22Rv1 (cell line): Measurements from ENCODE around the gene STK10.

Source experiments
- H3K27ac ChIP-seq: fragments of 450-650 bp; 2 replicates; pipeline ENCODE4 v1.5.1; 2017
- CTCF ChIP-seq: fragments of 450-650 bp; IDR thresholded peaks from 2 replicates; pipeline ENCODE4 v1.5.1; 2017; ENCODE audit warnings: mild to moderate bottlenecking
- ZFX ChIP-seq: fragments of 450-650 bp; IDR thresholded peaks from 2 replicates; pipeline ENCODE4 v1.6.1; 2017; ENCODE audit warnings: antibody characterized with exemption, borderline replicate concordance

Gene STK10

DNA sequence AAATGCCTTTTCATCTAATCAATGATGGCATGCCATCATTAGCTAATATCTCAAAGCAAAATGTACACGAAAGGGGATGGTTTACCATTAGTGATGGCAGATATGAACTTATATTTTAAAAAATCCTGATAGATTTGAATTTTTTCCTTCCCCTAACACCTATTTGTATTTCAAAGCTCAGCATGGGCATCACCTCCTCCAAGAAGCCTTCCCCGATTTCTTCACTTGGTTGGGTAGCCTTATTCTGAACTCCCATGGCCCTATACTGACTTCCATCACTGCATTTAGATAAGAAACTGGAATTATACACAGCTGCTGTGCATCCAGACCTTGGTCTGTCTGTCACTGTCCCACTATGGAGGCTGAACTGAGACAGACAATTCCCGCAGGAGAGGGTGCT, 132.0 kb downstream of the STK10 start:
- no peak overlapping the region for H3K27ac ChIP-seq
- TF ChIP-seq ZFX = no peak
- TF ChIP-seq CTCF = no peak

DNA sequence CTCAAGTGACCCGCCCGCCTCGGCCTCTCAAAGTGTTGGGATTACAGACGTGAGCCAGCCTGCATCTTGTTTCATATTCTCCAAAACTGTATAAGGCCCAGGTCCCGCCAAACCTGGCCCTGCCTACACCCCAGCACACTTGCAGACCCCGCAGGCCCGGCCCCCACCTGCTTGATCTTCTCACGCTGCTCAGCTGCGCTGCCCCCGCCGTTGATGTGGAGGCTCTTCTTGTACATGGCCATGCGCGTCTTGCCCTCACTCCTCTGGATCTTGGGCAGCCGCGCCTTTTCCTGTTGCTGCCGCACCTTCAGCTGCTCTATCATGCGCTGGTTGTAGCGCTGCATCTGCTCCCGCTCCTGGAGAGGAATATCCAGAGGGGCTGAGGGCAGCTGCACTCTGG, 132.6 kb downstream of the STK10 start:
- H3K27ac ChIP-seq = no peak overlapping the region
- TF ChIP-seq CTCF (no peak), ZFX (no peak)

DNA sequence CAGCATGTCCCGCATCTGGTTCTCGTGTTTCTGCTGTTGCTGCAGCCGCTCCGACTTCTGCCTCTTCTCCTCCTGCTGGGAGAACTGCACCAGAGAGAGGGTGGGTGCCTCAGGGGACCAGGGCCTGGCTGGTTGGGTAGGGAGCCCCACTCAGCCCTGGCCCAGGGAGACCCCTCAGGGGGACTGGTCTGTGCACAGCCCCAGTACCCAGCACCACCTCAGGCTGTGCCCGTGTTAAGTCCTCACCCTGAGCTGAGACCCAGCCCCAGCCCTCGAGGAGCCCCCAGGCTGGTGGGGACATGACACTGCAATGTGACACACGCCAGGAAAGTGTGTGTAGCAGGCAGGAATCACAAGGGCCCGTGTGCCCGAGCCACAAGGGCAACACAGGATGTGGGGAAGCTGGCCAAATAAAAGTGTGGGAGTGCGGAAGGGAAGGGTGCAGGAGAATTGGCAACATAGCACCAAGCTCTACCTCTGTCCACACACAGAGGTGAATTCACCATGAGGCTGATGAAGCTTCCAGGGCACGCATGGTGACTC, 133.3 kb downstream of the STK10 start:
- TF ChIP-seq ZFX (no peak), CTCF (no peak)

DNA sequence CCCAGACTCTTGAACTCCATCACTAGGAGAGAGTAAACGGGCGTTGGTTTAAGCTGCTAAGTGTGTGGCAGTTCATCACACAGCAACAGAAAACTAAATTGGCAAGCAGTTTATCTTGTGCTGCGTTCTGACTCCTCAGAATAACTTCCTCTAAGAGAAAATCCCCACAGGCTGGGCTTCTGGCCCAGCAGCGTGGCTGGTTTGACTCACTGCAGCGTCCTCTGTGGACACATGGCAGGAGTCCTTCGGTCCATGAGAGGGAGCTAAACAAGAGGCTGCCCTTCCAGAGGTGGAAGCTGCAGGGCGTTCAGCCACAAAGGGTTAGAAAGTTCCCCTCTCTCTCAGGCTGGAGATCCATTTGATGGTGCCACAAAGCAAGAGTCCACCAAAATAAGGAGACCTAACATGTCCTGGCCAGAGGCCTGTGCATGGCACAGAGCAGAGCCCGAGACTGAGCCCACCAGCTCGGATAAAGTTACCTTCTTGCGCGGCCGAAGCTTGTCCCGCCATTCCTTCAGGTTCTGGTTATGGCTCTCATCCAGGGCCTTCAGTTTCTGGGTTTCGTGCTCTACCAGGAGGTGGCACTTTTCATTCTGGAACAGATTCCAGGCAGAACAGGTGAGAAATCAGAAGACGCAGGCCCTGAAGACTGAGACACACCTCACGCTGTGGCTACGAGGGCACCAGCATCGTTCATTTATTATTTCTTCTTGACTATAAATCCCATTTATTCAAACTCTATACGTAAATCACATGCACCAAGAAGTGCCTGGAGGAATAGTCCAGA, 135.4 kb downstream of the STK10 start:
- H3K27ac ChIP-seq = no peak overlapping the region
- TF ChIP-seq ZFX = no peak
- TF ChIP-seq CTCF = no peak

More for the DNA sequence above, 133.3 kb downstream of the STK10 start:
- no peak overlapping the region for H3K27ac ChIP-seq

DNA sequence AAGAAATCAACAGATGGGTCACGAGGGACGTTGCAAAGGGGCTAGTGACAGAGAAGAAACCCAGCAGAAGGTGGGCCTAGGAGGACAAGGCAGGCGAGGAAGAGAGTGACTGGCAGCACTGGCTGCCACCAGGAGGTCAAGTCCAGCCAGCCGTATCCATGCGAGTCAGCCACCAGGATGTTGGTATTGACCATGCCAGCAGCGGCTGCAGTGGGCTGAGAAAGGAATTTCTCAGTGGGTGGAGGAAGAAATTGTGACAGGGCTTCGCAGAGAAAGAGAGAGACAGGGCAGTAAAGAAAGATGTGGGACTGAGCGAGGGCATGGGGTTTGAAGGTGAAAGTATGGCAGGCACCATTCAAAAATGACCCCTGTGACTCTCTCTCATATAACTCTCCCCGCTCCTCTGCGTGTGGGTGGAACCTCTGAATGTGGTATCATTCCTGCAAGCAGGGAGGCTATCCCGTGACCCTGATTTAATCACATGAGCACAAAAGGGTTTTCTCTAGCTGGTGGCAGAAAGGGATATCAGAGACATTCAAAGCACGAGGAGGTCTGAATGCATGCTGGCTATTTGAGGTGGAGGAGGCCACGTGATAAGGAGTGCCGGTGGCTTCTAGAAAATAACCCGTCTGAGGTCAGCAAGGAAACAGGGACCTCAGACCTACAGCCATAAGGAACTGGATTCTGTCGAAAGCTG, 136.2 kb downstream of the STK10 start:
- no peak overlapping the region for H3K27ac ChIP-seq
- TF ChIP-seq CTCF (no peak), ZFX (no peak)

- H3K27ac ChIP-seq = no peak overlapping the region
- TF ChIP-seq ZFX = no peak
- TF ChIP-seq CTCF = no peak
These were observed 137.9 kb downstream of the STK10 start for GRCh38 chr5:172050080-172050479.

GRCh38 chr5:172049226-172049796, 138.7 kb downstream of the STK10 start:
- TF ChIP-seq CTCF = no peak
- TF ChIP-seq ZFX = no peak
- H3K27ac ChIP-seq = no peak overlapping the region
